GM12891 (cell line): ENCODE results near the gene AKAP4.

Experiments used
- POLR2A ChIP-seq: IDR thresholded peaks from 2 replicates; pipeline ENCODE4 v1.6.1; 2011; ENCODE audit warnings: low read depth, low read length, control low read depth
- POLR2AphosphoS5 ChIP-seq: IDR thresholded peaks from 2 replicates; pipeline ENCODE4 v1.6.1; 2011; ENCODE audit warnings: low read depth, low read length, control low read depth

GRCh38 chrX:50152456-50152855 lies 48.4 kb downstream of the AKAP4 start:
- TF ChIP-seq POLR2A (no peak), POLR2AphosphoS5 (no peak)
